ENCODE results near the gene EXOC7. TPM values are rescaled to one million over a fixed set of nuclear protein-coding genes. Genes with fewer than 3 reads are reported as not detected.

EXOC7 gene
- polyA plus RNA-seq, 3 donors: 30.1 to 54.3 (median 52.2) TPM

DNA sequence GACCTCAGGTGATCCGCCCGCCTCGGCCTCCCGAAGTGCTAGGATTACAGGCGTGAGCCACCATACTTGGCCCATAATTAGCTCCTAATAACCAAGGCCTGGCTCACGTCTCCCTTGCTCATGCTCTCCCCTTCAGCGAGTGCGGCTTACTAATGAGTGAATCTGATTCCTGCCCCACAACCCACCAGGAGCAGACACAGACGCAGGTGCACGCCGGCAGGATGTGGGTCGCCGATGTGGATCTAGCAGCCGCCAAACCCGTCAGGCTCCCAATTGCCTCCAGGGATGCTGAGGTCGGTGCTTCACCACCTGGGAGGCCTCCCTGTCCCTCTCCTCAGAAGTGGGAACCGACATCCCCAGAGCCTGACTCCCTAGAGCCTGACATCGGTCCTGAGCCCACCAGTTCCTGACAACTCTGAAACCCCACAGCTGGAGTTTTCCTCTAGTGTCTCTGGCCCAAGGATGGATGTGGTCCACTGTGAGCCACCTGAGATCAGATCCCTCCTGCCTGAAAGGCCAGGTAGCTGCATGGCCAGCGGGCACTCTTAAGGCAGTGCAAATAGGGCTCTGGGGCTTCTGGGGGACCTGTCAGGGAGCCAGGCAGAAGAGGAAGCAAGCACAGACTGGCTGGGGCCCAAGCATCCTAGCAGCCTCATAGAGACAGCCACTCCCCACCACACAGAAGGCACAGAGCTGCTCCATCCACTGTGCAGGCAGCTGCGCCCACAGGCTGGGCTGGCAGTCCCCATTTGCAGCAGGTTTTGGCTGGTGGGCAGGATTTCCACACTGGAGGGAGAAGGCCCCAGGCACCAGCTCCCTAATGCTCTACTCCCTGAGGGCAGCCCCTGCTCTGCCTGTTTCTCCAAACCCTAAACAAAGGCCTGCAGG, 10.8 kb downstream of the EXOC7 start:
- no peak overlapping the region for H3K27ac ChIP-seq (ENCODE audit: low read depth, low read length)
- 93 to 95% (median 94%) methylated on average over 20 of the region's 20 CpGs for WGBS, 3 donors

DNA sequence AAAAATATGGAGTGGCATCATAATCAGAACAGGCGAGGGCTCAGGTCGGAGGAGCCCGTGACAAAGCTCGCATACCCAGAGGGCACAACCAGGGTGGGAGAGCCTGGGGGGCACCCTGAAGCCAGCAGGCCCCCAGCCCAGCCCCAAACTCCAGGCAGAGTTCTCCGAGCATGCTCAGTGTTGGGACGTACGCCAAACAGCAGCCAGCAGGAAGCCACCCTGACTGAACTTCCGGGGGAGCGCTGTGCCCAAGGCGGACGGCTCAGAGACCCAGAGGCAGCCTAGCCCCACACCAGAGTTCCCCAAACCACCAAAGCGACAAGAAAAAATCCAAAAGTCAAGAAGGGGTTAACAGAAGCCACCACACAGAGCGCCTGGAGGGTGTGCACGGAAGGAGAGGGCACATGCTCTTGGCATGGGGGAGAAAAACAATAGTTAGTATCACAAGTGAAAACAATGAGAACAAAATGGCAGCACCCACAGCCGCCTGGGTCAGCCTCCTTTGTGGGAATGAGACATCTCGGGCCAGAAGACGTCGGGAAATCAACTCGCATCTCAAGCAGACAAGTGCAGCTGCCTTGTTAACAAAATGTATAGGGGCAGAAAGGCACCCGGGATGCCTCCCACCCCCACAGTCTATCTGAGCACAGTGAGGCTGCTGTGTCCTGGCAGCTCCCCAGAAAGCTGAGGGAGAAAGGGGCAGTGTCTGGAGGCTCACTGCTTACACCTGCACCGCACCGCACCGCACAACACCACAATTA, 11.9 kb downstream of the EXOC7 start:
- 63 to 77% (median 73%) methylated on average over 23 of the region's 23 CpGs for WGBS, 3 donors
- no peak overlapping the region for H3K27ac ChIP-seq (ENCODE audit: low read depth, low read length)

DNA sequence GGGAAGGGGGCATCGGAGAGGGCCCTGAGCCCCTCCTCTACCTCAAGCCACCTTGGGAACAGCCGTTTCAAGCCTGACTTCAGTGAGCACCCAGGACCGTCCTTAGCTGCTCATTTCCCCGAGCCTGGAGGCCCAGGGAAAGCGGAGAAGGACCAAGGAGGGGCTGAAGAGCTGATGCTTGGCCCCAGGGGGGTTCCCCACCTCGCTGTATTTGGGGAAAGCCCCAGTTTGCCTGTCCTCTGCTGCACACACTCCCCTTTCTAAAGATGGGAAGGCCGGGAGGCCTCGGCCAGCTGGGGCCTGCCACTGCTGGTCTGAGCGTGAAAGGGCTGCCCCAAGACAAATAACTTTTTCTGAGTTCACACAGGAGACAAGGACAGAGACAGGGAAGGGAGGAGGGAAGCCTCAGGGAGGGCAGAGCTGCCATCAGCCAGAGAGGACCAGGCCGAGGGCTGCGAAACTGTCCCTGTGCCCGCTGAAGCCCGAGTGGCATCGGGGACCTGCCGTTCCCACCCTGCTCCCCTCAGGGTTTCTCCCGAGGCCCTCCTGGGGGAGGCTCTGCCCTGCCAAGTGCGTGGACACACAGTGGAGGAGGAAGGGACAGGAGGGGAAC, 13.0 kb downstream of the EXOC7 start:
- no peak overlapping the region for H3K27ac ChIP-seq (ENCODE audit: low read depth, low read length)
- 86 to 93% (median 89%) methylated on average over 17 of the region's 17 CpGs for WGBS, 3 donors

DNA sequence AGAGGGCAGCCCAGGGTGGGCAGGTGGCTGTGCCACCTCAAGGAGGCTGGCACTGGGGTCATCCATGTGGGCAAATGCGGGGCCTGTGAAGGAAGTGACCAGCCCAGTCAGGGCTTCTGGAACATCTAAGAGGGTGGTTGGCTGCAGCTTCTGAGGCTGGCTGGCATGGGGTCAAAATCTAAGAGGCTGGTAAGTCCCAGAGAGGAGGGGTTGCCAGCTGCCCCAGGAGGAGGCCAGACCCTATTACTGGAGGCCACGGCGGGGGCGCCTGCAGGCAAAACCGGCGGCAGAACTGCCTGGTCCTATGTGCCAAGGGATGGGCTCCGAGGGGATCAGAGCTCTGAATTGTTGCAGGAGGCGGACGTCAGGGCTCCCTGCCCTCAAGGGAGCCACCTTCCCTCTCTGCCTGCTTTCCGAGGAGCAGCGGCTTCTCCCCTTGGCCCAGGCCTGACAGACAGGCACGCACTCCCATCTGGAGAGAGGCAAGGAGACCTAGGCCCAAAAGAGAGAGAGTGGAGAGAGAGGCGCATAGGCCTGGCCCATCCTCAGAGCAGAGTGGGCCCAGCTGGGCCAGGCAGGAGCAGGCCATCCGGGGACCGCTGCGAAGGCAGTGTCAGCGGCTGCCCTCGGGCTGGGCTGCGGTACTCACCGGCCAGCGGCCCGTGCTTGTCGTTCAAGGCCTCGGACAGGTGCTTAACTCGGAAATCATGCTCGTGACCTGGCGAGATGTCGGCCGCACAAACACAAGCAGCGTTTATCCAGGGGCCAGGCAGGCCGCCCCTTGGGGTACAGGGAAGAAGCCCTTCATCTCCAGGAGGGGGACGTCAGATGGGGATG, 13.7 kb downstream of the EXOC7 start:
- 94 to 96% (median 95%) methylated on average over 30 to 32 of the region's 32 CpGs for WGBS, 3 donors
- no peak overlapping the region for H3K27ac ChIP-seq (ENCODE audit: low read depth, low read length)

DNA sequence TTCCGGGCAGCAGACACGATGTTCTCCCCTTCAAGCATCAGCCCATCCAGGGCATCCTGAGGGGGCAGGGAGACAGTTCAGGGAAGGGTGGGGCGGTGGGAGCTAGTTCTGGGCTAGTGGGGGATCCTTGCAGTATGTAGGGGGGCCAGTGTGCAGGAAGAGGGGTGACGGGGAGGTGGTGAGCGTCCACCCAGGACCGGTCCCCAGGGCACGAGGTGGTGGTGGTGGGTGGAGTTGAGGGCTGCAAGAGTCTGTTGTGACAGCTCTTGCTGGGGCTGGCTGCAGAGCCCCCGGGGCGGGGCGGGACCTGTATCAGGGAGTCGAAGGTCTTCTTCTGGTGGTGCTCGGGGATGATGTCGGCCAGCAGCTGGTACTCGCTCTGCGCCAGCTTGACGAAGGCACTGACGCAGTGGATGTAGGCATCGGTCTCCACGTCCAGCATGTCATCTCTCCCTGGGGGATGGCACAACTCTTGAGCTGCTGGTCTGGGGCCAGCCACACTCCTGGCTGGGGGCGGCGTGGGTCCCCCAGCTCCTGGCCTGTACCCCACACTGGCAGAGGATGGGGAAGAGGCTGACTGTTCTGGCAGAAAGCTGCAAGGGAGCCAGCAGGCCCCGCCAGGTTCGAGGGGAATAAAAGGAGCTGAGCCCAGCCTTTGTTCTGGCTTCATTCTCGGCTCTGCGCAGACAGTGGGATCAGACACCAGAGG, 14.6 kb downstream of the EXOC7 start:
- no peak overlapping the region for H3K27ac ChIP-seq (ENCODE audit: low read depth, low read length)
- 93 to 97% (median 94%) methylated on average over 22 to 25 of the region's 25 CpGs for WGBS, 3 donors

DNA sequence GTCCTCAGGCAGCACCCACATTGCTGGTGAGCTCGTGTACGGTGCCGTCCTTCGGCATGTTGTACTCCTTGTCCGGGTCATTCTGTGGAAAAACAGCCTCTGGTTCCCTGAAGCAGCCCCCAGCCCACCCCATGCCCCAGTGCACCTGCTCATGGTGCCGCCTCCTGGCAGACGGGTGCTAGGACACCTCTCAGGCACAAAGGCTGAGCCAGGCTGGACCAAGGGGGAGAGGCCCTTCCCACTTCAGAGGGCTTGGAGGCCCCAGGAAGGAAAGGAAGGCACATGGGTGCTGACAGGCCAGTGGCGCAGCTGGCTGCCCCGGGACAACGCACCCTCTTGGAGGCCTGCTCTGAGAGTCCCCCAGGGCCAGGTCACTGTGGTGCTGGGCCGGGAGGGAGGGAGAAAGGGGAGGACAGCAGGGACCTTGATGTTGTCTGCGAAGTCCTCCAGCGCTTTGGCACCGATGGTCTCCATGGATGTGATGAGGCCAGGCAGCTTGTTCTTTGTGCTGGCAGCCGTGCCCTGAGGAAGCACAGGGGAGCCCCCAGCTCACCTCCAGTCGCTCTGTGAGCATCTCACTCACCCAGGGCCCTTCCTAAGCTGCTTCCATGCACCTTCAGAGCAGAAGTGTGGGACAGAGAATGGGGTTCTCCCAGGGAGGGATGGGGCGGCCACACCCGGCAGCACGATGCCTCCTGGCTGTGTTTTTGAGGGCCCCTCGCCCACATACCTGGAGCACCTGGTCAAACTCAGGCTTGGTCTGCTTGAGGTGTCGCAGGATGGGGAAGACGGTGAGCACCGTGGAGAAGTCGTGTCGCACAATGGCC, 15.3 kb downstream of the EXOC7 start:
- WGBS, 3 donors: 88 to 96% (median 89%) methylated on average over 23 to 25 of the region's 25 CpGs
- no peak overlapping the region for H3K27ac ChIP-seq (ENCODE audit: low read depth, low read length)

DNA sequence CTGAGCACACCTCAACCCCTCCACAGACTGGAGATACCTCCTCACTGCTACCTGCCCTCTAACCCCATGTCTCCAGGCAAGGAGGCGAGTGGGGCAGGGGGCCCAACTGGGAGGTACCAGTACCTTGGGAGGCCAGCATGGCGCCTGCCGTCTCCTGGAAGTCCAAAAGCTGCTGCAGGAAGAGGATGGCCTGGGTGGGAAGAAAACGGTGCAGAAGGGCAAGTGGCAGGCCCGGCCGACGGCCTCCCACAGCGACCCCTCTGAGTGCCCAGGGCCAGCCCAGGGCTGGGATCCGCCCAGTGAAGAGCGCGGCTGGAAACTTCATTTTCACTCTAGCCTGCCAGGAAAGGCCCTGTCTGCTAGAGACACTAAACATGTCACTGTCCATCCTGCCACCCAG, 16.1 kb downstream of the EXOC7 start:
- H3K27ac ChIP-seq (ENCODE audit: low read depth, low read length): no peak overlapping the region
- WGBS, 3 donors: 85 to 94% (median 86%) methylated on average over 11 of the region's 11 CpGs

DNA sequence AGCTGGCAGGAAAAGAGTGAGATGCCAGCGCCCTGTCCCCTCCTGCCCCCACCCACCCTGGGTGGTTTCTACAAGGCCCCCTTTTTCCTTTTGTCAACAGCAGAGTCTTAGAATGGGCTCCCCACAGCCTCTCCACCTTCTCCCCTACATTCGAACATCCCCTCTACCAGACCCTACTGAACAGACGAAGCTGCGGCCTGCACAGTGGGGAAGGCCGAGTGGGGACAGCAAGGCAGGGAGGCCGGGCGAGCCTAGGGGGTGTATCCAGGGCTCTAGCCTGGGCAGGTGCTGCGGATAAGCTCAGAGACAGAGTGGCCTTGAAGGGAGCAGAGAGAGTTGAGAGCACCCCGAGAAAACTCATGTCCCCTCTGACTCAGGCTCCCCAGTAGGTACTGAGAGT, 17.2 kb downstream of the EXOC7 start:
- WGBS, 3 donors: 96 to 97% (median 96%) methylated on average over 9 of the region's 9 CpGs
- H3K27ac ChIP-seq (ENCODE audit: low read depth, low read length): no peak overlapping the region

DNA sequence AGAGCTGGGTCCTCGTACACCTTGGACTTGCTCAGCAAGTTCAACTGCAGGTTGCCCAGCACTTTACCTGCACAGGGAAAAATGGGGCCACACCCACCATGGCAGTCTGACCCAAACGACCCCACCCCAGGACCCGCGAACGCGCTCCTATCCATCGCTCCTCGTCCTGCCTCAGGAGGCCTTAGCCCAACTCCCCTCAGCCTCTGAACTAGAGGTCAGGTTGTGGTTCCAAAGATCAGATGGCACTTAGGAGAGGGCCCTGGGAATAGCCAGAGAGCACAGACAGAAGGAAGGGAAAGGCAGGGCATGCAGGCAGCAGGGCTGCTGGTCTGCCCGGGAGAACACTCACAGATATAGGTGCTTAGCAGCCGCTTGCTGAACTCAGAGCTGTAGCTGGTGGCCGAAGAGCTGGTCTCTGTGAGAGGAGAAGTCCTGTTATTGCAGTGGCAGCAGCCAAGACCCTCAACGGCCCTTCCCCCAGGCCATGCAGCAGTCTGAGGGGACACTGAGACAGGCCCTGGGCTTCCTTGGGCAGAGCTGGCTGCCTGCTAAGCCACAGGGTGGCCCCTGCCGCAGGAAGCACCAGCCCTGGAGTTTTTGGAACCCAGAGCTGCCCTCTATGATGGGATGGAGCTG, 17.7 kb downstream of the EXOC7 start:
- H3K27ac ChIP-seq (ENCODE audit: low read depth, low read length): no peak overlapping the region
- 86 to 92% (median 89%) methylated on average over 13 of the region's 13 CpGs for WGBS, 3 donors

DNA sequence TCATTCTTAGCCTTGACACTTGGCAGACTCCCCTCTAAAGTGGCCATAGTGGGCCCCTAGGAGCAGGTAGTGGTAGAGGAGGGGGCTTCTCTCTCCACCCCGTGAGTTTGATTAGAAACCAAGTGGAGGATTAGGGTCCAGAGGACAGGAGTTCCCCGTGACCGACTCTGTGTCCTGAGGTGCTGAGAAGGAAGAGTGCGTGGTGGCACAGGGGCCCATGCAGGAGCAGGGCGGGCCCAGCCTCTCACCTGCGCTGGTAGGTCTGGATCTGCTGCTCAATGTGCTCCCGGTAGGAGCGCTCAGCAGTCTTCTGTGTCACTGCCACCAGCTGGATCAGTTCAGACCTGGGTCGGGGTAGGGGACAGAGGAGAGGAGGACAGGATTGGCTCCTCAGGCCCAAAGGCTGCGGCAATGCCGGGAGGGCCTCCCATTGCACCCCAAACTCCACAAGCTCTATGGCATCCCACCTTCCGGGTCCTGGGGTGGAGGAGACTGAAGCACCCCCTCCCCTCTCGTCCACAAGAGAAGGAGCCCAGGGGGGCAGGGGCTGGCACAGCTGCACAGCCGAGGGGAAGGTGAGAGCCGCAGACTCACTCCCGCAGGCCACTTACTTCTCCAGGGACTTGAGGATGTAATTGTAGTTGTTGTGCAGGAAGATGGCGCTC, 18.4 kb downstream of the EXOC7 start:
- no peak overlapping the region for H3K27ac ChIP-seq (ENCODE audit: low read depth, low read length)
- 73 to 88% (median 82%) methylated on average over 16 to 17 of the region's 17 CpGs for WGBS, 3 donors

DNA sequence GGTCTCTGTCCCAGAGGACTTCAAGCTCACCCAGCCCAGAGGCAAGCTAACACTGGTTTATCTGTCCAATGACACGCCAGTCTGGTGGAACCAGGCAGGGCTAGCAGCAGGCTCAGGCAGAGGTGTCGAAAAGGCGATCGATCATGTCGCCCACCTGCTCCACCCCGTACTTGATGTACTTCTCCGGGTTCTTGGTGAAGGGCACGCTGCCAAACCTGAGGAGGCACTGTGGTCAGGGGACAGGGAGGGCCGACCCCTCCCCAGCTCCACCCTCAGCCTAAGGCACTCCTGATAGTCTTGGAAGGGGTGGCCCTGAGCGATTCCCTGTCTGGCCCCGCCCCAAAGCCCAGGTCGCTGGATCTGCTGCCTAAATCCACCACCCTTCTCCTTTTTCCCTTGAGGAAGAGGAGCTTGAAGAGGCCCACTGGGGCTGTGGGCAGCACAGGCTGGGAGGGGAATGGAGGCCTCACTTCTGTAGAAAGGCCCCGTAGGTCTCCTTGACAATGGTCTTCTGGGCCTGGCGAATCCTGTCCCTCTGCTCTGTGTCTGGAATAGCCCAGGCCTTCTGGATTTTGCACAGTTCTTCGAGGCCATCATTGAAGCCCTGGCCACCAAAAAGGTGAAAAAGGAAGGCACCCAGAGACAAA, 19.9 kb downstream of the EXOC7 start:
- H3K27ac ChIP-seq (ENCODE audit: low read depth, low read length): no peak overlapping the region
- WGBS, 3 donors: 85 to 91% (median 87%) methylated on average over 15 of the region's 15 CpGs

DNA sequence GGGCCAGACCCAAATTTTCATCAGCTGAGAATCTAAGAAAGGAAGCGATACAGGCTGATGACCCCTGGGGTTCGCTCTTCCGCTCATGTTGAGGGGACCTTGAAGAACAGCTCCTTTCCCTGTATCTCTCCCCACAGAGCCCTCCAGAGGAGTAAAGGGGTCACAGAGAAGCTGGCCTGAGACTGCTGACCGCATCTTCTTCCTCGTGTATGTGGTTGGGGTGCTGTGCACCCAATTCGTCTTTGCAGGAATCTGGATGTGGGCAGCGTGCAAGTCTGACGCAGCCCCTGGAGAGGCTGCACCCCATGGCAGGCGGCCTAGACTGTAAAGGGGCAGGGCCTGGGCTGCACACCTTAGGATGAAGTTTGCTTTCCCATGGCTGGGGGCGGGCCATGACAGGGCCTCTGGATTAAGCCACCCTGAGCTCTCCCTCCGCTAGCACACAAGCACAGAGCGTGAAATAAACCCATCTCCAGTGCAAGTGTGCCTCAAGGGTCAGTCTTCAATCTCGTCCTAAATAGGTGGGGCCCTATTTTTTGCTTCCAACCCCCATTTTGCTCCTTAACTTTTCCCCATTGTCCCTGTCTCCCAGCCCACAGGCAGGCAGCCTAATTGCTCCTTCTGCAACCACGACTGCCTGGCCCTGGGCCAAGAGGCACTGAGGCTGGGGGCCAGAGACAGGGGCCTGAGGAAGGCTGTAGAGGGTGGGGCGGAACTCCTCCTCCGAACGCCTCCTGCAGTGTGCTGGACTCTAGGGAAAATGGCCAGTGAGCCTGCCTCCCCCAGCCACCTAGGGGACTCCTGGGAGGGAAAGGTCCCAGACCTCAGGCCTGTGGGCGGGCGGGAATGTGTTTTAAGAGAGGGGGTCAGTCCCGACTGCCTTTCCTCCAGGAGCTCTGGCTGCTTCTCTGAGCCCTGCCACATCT, 21.0 kb downstream of the EXOC7 start:
- H3K27ac ChIP-seq (ENCODE audit: low read depth, low read length): no peak overlapping the region
- 81 to 83% (median 82%) methylated on average over 19 to 20 of the region's 20 CpGs for WGBS, 3 donors

DNA sequence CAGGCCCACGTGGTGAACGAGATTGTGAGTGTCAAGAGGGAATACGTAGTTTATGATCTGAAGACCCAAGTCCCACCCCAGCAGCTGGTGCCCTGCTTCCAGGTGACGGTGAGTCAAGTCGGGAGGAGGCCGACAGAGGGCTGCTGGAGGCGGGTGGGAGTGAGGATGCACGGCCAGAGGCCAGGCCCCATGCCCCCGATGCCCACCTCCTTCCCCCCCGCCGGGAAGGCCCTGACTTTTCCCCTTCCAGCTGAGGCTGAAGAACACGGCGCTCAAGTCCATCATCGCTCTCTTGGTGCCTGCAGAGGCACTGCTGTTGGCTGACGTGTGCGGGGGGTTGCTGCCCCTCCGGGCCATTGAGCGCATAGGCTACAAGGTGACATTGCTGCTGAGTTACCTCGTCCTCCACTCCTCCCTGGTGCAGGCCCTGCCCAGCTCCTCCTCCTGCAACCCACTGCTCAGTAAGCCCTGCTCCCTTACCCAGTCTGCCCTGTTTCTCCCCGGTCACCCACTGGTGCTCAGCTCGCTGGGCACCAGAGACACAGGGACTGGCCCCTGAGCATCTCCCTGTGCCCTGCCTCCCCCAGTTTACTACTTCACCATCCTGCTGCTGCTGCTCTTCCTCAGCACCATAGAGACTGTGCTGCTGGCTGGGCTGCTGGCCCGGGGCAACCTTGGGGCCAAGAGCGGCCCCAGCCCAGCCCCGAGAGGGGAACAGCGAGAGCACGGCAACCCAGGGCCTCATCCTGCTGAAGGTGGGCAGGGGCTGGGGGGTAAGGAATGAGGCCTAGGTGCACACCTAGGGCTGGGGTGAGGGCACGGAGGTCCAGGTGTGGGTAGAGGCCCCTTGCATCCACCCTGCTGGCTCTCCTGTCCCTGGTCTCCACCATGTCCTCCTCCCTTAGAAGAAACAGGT, 22.0 kb downstream of the EXOC7 start:
- H3K27ac ChIP-seq (ENCODE audit: low read depth, low read length): no peak overlapping the region
- WGBS, 3 donors: 72 to 81% (median 75%) methylated on average over 24 to 27 of the region's 27 CpGs

Data from adipose tissue (tissue), 3 donors.